GM15510 (cell line): Measurements from ENCODE around the gene KCNJ10.

Experiments
- POLR2A ChIP-seq: IDR thresholded peaks from 3 replicates; pipeline ENCODE4 v1.6.1; 2011; ENCODE audit warnings: borderline replicate concordance; ENCODE audit not compliant: insufficient read length; ENCODE audit errors: extremely low read depth

KCNJ10 gene

GRCh38 chr1:160103658-160104408 lies 33.9 kb upstream of the KCNJ10 start:
- no peak for TF ChIP-seq POLR2A

GRCh38 chr1:160101717-160102522 lies 32.0 kb upstream of the KCNJ10 start:
- TF ChIP-seq POLR2A, result no peak

- no peak for TF ChIP-seq POLR2A
Measured at GRCh38 chr1:160101037-160101716, 31.2 kb upstream of the KCNJ10 start.

GRCh38 chr1:160099716-160100375 lies 29.9 kb upstream of the KCNJ10 start:
- TF ChIP-seq POLR2A, result no peak

GRCh38 chr1:160098852-160099561 lies 29.0 kb upstream of the KCNJ10 start:
- peak; percentile 45 for TF ChIP-seq POLR2A

GRCh38 chr1:160097911-160098851 lies 28.2 kb upstream of the KCNJ10 start, which contains the start of gene IGSF8:
IGSF8 (minus strand) TSS chr1:160098619; CDS start chr1:160098472, 147 bp downstream.
- peak; percentile 41 for TF ChIP-seq POLR2A

GRCh38 chr1:160097151-160097910 lies 27.4 kb upstream of the KCNJ10 start:
- no peak for TF ChIP-seq POLR2A

- no peak for TF ChIP-seq POLR2A
Measured at GRCh38 chr1:160096274-160097116, 26.5 kb upstream of the KCNJ10 start.

- TF ChIP-seq POLR2A, result no peak
Measured at GRCh38 chr1:160095382-160096105, 25.6 kb upstream of the KCNJ10 start.

GRCh38 chr1:160094806-160095205 lies 24.8 kb upstream of the KCNJ10 start:
- no peak for TF ChIP-seq POLR2A

GRCh38 chr1:160094291-160094625 lies 24.3 kb upstream of the KCNJ10 start:
- TF ChIP-seq POLR2A, result no peak
